A673 (cell line): ENCODE results near the gene KCNJ4.
"Not testable (repeated sequence)": the region's sequence is repeated elsewhere in the genome, so short reads cannot be mapped to it uniquely, and the experiment has no call there.

Experiments
- CTCF ChIP-seq: fragments of 300-800, 200-600 bp; sonication (generic); conservative IDR thresholded peaks from 2 replicates; pipeline ENCODE4 v1.5.1; 2017; ENCODE audit warnings: low read depth, mild to moderate bottlenecking, antibody characterized with exemption, low read length, moderate library complexity, mixed read lengths
- EZH2 ChIP-seq: fragments of 200-600 bp; sonication (generic); IDR thresholded peaks from 2 replicates; pipeline ENCODE4 v1.6.1; 2017; ENCODE audit warnings: borderline replicate concordance, low read depth, mild to moderate bottlenecking, mixed read lengths, antibody characterized with exemption, low read length; ENCODE audit not compliant: poor library complexity, severe bottlenecking

- TF ChIP-seq CTCF, EZH2: not testable (repeated sequence)
Measured at GRCh38 chr22:38386918-38387317, 68.1 kb downstream of the KCNJ4 start.
